Stimulated activated CD8-positive, alpha-beta memory T cell treated with anti-CD3 and anti-CD28 coated beads, Interleukin-15, amount 100 ng/mL, for 48 hours (primary cell): Measurements from ENCODE around the gene NAV1.
"Not testable (repeated sequence)": the region's sequence is repeated elsewhere in the genome, so short reads cannot be mapped to it uniquely, and the experiment has no call there.

Experiments used
- DNase-seq, 2 donors: peaks; one replicate each; pipeline ENCODE4 v3.0.0-alpha.2; 2020; ENCODE audit warnings: low read depth in 2 of 2

Gene NAV1

GRCh38 chr1:201504799-201505502 lies 34.0 kb upstream of the NAV1 start:
- no peak for DNase-seq

GRCh38 chr1:201505503-201505890 lies 33.4 kb upstream of the NAV1 start:
- DNase-seq: no peak

GRCh38 chr1:201506092-201506491 lies 32.8 kb upstream of the NAV1 start:
- DNase-seq: no peak

- DNase-seq: peak; percentile 80 to 87
Measured at GRCh38 chr1:201506557-201507359, 32.2 kb upstream of the NAV1 start, which contains the start of gene CSRP1. Gene CSRP1, minus strand, starts transcription at chr1:201507123. Its CDS starts 10,820 bp downstream, at chr1:201496303.

- DNase-seq: no peak
Measured at GRCh38 chr1:201507360-201507675, 31.6 kb upstream of the NAV1 start.

- DNase-seq: no peak
Measured at GRCh38 chr1:201508809-201509208, 30.1 kb upstream of the NAV1 start.

GRCh38 chr1:201509601-201510374 lies 29.1 kb upstream of the NAV1 start:
- DNase-seq: no peak

- no peak for DNase-seq
Measured at GRCh38 chr1:201510734-201511133, 28.2 kb upstream of the NAV1 start.

- DNase-seq: no peak
Measured at GRCh38 chr1:201511396-201511940, 27.5 kb upstream of the NAV1 start.

- no peak for DNase-seq
Measured at GRCh38 chr1:201511941-201512539, 26.9 kb upstream of the NAV1 start.

GRCh38 chr1:201513498-201514243 lies 25.3 kb upstream of the NAV1 start:
- no peak for DNase-seq

GRCh38 chr1:201514466-201514865 lies 24.5 kb upstream of the NAV1 start:
- no peak for DNase-seq

GRCh38 chr1:201515062-201515750 lies 23.7 kb upstream of the NAV1 start:
- no peak for DNase-seq

GRCh38 chr1:201515895-201516294 lies 23.0 kb upstream of the NAV1 start:
- no peak for DNase-seq

GRCh38 chr1:201516511-201517127 lies 22.3 kb upstream of the NAV1 start:
- no peak for DNase-seq

GRCh38 chr1:201517631-201518030 lies 21.3 kb upstream of the NAV1 start:
- DNase-seq: no peak

GRCh38 chr1:201518071-201518470 lies 20.9 kb upstream of the NAV1 start:
- DNase-seq: no peak

GRCh38 chr1:201520046-201520575 lies 18.8 kb upstream of the NAV1 start:
- not testable (repeated sequence) for DNase-seq

GRCh38 chr1:201525193-201525778 lies 13.6 kb upstream of the NAV1 start:
- DNase-seq: no peak
